Rectal smooth muscle tissue (tissue), 1 donor: ENCODE results near the gene ARPC1B.
"Not testable (repeated sequence)": the region's sequence is repeated elsewhere in the genome, so short reads cannot be mapped to it uniquely, and the experiment has no call there.

Experiments used
- H3K27ac ChIP-seq: one replicate; pipeline ENCODE4 v1.7.0; 2013; ENCODE audit warnings: low read depth, low read length, inconsistent platforms
- H3K27me3 ChIP-seq: one replicate; pipeline ENCODE4 v1.7.0; 2013; ENCODE audit warnings: low read length; ENCODE audit not compliant: control insufficient read depth, insufficient read depth
- H3K36me3 ChIP-seq: one replicate; pipeline ENCODE4 v1.7.0; 2013; ENCODE audit warnings: low read length; ENCODE audit not compliant: control insufficient read depth, insufficient read depth
- H3K4me1 ChIP-seq: one replicate; pipeline ENCODE4 v1.7.0; 2013; ENCODE audit warnings: low read length; ENCODE audit not compliant: control insufficient read depth, insufficient read depth
- H3K4me3 ChIP-seq: one replicate; pipeline ENCODE4 v1.7.0; 2013; ENCODE audit warnings: low read length
- H3K9ac ChIP-seq: one replicate; pipeline ENCODE4 v1.7.0; 2013; ENCODE audit warnings: low read length

Gene ARPC1B

GRCh38 chr7:99429756-99430155 is 55.2 kb downstream of the ARPC1B start:
- Histone ChIP-seq H3K4me1 (no peaks in the 10 kb centered on the region), H3K9ac (no peak overlapping the region), H3K27me3 (no peaks in the 10 kb centered on the region), H3K4me3 (no peak overlapping the region), H3K27ac (no peak overlapping the region), H3K36me3 (peaks cover 31% of the 10 kb centered on the region)

- not testable (repeated sequence) for H3K4me3 ChIP-seq, H3K4me1 ChIP-seq, H3K9ac ChIP-seq, H3K27me3 ChIP-seq, H3K27ac ChIP-seq
- peaks cover 29% of the 10 kb centered on the region for H3K36me3 ChIP-seq
Measured at GRCh38 chr7:99431756-99432540, 57.4 kb downstream of the ARPC1B start.

- H3K27ac ChIP-seq, result no peak overlapping the region
- no peaks in the 10 kb centered on the region for H3K27me3 ChIP-seq
- H3K4me3 ChIP-seq, result no peak overlapping the region
- H3K9ac ChIP-seq, result no peak overlapping the region
- H3K36me3 ChIP-seq, result peaks cover 29% of the 10 kb centered on the region
- peaks cover 5% of the 10 kb centered on the region for H3K4me1 ChIP-seq
Measured at GRCh38 chr7:99433158-99433557, 58.6 kb downstream of the ARPC1B start.

GRCh38 chr7:99437946-99438572 is 63.5 kb downstream of the ARPC1B start:
- Histone ChIP-seq H3K4me3 (peak overlapping the region; percentile 91), H3K36me3 (peaks cover 8% of the 10 kb centered on the region), H3K4me1 (peaks cover 11% of the 10 kb centered on the region)

GRCh38 chr7:99438573-99439480 is 64.3 kb downstream of the ARPC1B start, which contains the start of the genes CPSF4 and PTCD1:
TSS of gene CPSF4 (plus strand) at chr7:99438943. CDS start at chr7:99439083, 140 bp downstream.
TSS of gene PTCD1 (minus strand) at chr7:99438798. CDS start at chr7:99435242, 3,556 bp downstream.
- peak within 1 kb of the TSS; percentile 79 for H3K27ac ChIP-seq
- peaks cover 5% of the 10 kb centered on the region for H3K36me3 ChIP-seq
- H3K27me3 ChIP-seq, result no peaks in the 10 kb centered on the region
- peaks cover 11% of the 10 kb centered on the region for H3K4me1 ChIP-seq
- H3K4me3 ChIP-seq, result peak within 1 kb of the TSS; percentile 91
- H3K9ac ChIP-seq, result peak within 1 kb of the TSS; percentile 78

More at GRCh38 chr7:99437946-99438572, 63.5 kb downstream of the ARPC1B start:
- Histone ChIP-seq H3K27me3 (no peaks in the 10 kb centered on the region), H3K27ac (peak overlapping the region; percentile 53), H3K9ac (no peak overlapping the region)

- peak overlapping the region; percentile 14 for H3K4me3 ChIP-seq
- H3K27ac ChIP-seq, result no peak overlapping the region
- H3K4me1 ChIP-seq, result peaks cover 11% of the 10 kb centered on the region
- H3K27me3 ChIP-seq, result no peaks in the 10 kb centered on the region
- no peak overlapping the region for H3K9ac ChIP-seq
- H3K36me3 ChIP-seq, result peaks cover 2% of the 10 kb centered on the region
Measured at GRCh38 chr7:99440195-99440594, 65.7 kb downstream of the ARPC1B start.
